HG02938 (cell line): ENCODE data around the gene SEC16A.
A peak's percentile ranks its signal among the peaks of the same experiment; 100 is the strongest.

Experiments
- ATAC-seq: cut with Tn5 transposase; IDR thresholded peaks from one replicate; pipeline ENCODE4 v1.9.1; 2021; ENCODE audit warnings: mild to moderate bottlenecking, moderate library complexity; ENCODE audit not compliant: unreplicated experiment

SEC16A gene

DNA sequence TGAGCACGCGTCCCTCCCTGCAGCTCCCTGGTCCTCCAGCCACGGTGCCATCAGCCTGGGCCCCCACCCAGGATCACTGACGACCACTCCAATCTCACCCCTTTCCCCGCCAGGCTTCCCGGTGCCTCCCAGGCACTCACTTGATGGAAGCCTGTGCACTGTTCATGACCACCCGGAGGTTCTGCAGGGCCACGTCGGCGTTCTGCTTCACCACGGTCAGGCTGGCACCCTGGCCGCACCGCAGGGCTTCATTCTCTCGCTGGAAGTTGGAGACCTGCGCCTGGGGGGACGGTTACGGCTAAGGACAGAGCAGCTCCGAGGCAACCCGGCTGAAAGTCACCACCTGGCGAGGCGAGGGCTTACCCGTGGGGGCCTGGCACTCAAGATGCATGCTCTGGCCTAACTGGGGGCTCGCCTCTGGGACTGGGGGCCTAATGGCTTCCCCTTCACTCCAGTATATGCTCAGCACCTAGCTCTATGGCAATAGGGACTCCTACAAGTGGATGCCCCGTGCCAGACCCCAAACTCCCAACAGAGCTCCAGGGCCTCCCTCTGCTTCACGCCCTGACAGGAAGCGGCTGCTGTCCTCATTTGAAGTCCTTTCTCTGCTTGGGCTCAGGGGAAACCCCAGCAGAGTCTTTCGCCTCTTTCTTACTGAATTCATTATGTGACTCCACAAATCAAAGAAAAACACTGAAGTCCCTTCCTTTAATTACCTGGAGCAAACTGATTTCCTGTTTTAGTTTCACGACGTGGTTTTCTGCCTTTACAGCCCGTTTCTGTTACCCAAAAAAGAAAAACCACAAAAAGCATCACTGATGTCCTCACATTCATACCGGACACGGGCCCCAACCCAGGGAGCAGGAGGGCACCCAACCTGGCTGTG lies 78.7 kb downstream of the SEC16A start:
- no peak for ATAC-seq

DNA sequence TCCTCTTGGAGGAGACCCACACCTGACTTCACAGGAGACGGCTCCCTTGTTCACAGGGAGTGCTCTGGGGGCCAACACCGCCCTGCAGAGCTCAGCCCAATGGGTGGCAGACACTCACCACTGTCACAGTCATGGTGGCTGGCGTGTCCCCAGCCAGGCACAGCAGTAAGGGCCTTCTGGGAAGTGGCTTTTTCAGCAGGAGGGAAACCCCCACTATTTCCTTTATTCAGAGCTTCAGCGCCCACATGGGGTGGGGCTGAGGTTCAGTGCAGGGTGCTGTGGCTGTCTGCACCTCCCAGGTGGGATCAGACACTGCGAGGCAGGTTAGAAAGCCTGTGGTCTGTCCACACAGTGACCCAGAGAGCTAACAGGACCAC lies 79.3 kb downstream of the SEC16A start:
- no peak for ATAC-seq

DNA sequence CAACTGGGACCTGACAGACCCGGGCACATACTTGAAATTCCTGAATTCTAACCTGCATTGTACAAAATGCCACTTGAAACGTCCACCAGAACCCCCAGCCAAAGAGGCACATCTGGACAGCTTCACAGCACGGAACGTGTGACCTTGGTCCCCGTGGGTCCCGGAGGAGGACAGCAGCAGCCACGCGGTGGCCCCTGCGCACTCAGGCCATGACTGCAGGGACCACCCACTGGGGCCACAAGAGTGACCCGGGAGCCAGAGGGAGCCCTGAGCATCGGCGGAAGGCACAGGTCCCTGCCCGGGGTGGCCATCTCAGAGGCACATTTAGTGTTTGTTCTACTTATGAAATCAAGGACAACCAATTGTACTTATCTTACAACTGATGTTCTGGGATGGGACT lies 80.8 kb downstream of the SEC16A start:
- ATAC-seq = no peak

DNA sequence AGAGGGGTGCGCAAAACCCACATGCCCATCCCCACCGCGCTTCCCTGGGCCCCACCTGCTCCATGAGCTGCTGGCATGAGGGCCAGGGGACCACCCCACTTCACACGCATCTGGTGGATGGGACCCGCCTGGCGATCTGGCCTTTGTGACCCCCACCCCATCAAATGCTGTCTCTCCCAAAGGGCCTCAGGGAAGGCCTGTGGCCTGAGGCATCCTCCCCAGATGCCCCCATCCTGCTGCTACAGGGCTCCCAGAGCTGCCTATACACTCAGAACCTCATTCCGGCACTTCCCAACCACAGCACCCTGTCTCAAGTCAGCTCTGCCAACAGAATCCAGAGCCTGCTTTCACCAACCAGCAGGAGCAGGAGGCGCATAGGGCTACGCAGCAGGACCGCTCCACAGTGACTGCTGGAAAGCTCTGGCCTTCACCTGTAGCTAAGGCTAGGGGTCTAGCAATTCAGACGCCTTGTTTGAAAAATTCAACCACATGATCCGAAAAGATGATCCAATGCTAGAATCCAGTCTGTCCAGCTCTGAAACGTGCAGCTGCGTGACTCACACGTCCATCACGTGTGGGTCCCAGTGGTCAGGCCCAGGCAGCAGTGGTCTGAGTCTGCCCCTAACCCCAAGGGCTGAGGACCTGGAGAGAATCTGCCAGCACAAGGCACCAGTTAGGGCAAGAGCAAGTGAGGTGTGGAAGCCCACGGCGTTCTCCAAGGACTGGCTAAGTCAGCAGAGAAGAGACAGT lies 81.5 kb downstream of the SEC16A start:
- no peak for ATAC-seq

DNA sequence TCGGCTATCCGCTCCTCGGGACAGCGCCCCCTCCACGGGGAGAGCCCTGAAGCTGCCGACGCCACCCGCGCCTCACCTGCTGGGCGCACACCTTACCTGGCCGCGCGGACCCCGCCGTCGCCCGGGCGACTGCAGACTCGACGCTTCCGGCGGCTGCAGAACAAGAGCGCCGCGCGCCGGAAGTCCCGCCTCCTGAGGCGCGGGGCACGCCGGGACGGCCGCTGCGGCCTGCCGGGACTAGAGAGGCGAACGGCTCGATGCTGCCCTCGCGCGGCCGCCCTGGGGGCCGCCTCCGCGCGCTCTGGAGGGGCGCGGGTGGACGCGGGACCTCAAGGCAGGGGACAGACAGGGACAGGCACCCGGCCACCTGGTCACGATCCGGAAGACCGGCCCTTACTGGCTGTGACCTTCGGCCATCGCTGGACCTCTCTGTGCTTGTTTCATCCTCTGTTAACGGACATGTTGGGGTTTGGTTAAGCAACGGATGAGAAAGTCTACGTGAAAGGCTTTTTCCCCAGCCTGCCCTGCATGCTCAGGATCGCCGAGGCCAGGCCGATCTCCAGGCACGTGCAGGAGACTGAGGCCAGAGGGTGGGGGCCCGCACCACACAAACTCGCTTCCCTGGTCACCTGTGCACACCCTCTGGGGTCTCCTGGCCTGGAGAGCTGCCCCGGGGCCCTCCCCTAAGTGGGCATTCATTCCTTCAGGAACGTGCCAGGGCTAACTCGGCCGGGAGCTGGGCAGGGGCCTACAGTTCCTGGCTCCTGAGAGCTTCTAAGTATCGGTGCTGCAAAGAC lies 82.6 kb downstream of the SEC16A start, which contains the start of gene SNAPC4:
Gene SNAPC4 (minus strand): TSS at position 133 of the 797 bp plus-strand sequence. CDS start 1,742 bp downstream, outside the sequence.
- ATAC-seq = peak; percentile 58

DNA sequence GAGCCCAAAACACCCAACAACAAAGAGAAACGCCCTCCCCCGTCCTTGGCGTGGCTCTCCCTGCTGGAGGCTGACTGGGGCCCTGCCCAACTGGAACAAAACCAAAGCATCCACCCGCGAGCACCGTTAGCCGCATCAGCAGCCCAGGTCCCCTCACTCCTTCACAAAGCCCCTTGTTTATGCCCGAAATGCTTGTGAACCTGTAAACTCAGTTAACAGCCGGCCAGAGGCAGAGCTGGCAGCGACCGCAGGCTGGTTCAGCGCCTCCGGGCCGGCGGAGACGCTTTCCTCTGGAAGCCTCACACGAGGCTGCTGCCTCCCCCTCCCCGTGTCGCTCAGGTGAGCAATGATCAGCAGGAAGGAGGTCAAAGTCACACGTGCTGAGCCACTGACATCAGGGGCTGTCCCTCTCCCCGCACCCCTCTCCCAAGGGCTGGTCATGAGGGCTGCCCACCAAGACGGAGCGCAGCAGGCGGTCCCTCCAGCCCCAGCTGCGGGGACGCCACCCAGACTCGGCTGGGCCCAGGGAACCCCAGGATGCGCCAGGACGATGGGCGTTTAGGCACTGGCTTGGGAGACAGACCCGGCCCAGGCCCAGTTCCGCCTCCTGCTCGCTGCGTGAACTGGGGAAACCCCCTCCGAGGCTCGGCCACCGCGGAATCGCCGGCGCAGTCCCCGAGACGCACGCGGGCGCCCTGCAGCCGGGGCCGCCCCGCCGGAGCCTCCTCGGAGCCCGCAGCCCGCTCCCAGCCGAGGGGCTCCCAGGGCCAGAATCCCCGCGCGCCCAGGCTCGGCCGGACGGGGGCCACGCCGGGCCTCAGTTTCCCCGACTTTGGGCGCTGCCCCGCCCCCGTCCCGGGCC lies 83.4 kb downstream of the SEC16A start:
- no peak for ATAC-seq

DNA sequence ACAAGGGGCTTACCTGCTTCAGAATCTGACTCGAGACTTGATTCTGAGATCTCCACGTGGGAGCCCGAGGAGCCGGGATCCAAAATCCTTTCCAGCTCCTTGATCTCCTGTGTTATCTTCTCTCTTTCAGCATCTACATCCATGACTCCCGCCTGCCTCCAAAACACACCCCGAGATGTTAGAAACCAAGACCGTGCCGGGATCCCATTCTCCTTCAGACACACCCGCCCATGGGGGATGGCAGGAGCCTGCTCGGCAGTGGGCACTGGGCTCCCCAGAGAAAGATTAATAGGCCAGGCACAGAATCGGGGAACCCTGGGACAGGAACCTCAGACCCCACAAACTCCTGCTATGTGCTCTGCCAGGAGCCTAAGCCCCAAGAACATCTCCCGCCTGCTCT lies 84.6 kb downstream of the SEC16A start:
- no peak for ATAC-seq

DNA sequence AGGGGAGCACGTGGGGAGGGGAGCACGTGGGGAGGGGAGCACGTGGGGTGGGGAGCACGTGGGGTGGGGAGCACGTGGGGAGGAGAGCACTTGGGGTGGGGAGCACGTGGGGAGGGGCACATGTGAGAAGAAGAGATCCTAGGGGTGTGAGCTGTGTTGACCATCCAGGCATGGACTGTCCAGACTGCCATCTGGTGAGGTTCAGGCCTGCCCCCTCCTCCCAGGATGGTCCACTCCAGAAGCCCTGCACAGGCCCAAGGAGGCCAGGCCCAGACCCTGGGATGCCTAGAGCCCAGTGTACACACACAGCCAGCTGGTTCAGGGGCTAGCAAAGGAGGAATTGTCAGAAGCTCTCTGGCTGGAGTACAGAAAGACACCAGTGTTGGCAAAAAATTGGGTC lies 85.2 kb downstream of the SEC16A start:
- ATAC-seq = no peak

DNA sequence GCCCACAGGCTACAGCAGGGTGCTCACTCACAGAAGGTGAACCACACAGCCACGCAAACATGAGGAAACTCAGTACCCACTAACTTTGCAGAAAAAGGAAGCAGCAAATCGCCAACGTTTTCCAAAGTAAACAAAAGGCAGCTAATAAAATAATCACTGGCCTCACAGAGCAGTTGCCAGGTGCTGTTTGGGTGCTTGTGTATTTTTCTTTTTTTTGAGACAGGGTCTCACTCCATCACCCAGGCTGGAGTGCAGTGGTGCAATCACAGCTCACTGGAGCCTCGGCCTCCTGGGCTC lies 86.7 kb downstream of the SEC16A start:
- no peak for ATAC-seq

DNA sequence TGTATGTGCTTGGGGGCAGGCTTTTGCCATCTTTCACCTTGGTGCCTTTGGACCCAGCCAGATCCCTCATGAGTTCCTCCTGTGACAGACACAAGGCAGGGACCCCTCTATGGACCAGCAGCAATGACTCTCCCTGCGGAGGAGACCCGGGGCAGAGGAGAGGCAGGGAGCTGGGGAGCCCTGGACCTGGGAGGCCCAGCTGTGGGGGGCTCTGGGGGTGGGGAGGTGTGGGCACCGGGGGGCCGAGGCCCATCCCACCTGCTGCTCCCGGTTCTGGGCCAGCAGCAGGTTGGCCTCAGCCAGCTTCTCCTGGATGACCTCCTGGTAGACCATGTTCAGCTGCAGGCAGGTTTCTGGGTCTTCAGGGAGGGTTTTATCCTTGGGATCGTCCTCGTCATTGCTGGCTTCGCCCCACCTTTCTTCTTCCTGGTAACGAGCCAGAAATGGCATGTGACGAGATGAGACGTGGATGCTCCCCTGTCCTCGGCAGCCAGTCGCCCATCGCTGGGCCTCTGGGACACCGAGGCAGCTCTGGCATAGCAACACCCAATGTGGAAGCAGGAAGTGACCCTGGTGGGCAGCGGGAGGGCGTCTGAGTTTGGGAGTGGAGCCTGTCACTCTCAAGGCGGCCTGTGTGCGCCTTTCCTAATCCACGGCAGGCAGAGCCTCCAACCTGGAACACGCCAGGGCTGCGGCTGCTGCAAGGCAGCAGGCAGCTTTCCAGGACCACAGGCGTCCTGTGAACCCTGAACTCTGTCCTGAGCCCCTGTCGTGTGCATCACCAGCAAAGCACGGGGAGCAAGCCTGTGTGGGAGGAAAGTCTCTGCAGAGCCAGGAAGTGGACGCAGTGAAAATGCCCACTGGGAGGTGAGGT lies 87.3 kb downstream of the SEC16A start:
- no peak for ATAC-seq

DNA sequence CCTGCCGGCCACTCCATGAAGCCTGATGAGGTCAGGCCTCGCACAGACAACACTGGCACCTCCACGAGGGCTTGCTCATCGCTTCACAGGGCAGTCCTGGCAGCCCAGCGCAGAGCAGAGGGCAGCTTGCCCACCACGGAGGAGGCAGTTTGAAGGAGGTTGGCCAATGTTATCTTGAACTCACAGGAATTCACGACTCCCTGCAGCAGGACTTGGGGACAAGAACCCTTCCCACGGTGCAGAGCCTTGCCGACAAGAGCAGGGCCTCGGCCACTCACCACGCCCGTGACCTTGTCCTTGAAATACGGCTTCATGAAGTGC lies 87.9 kb downstream of the SEC16A start:
- ATAC-seq = no peak

DNA sequence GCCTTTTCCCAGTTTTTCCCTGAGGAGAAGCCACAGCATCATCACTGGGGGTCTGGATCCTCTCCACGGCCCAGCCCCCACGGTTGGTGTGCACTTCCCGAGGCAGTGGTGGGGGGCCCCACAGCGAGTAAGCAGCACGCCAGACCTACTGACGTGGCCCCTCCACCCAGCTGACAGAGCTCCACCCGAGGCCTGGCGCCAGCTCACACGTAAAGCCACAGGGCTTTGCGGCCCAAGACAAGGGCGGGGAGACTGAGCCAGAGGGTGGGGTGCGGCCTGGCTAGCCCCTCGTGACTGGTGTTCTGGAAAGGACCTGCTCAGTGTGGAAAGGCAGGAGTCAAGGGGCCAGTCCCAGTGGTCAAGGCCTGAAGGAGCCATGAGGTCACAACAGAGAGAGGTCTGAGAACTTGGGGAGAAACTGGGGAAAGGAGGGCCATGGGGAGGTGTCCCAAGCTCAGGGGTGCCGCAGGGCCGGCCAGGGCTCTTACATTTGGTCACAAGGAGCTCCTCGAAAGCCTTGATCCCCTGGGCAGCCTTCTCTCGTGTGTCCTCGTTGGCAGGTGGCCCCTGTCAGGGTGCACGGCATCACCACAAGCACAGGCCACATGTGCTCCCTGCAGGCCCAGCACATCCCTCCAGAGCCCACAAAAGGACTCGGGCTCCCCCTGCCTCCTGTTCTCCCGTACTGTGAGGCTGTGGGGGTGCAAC lies 88.4 kb downstream of the SEC16A start:
- ATAC-seq = no peak

DNA sequence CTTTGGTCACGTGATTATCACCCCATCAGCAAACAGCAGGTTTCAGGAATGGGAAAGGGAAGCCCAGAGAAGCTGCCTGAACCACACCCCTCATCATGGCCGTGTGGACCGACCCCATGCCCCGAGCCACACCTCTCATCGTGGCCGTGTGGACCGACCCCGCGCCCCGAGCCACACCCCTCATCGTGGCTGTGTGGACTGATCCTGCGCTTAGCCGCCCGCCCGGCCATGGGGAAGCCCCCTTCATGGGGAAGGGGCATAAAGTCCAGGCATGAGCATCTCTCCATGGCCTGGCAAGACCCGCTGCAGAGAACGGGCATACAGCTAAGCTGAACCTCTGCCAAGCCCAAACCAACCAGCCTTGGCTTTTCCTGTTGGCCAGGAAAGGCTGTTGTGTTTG lies 89.3 kb downstream of the SEC16A start:
- ATAC-seq = no peak

DNA sequence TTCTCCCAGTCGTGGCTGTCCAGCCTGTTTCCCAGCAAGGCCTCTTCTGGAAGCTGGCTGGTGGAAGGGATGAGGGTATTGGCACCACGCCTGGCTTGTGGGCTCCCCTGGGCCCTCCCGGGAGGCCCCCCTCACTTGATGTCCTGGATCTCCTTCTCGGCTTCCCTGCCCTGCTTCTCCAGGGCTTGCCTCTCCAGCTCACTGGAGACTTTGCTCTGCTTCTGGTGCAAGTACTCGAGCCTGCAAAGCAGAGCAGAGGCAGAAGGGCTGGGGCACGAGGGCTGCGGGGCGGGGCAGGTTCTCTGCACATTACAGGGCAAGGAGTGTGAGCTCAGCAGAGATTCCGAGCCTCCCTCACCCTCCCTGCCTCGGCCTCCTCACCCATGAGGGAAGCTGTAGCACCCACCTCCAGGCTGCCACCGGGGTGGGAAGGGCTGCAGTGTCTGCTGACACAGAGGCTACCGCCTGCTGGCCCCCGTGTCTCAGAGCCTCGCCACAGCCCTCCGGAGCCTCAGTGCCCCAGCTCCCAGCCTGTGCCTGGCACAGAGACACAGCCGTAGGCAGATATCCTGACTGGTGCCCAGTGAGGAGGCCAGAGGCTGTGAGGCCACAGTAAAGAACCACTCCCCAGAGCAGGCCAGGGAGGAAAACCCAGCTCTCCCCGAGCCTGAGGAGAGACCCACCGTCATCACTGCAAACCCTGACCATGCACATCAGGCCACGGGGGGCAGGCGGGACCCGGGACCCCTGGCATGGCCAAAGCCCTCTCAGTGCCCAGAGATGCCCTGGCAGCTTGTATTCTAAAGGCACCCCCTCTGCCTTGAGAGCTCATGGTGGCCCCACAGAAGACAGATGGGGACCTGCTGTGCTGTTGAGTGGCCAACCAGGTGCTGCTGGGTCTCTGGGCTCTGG lies 90.0 kb downstream of the SEC16A start:
- ATAC-seq = no peak

DNA sequence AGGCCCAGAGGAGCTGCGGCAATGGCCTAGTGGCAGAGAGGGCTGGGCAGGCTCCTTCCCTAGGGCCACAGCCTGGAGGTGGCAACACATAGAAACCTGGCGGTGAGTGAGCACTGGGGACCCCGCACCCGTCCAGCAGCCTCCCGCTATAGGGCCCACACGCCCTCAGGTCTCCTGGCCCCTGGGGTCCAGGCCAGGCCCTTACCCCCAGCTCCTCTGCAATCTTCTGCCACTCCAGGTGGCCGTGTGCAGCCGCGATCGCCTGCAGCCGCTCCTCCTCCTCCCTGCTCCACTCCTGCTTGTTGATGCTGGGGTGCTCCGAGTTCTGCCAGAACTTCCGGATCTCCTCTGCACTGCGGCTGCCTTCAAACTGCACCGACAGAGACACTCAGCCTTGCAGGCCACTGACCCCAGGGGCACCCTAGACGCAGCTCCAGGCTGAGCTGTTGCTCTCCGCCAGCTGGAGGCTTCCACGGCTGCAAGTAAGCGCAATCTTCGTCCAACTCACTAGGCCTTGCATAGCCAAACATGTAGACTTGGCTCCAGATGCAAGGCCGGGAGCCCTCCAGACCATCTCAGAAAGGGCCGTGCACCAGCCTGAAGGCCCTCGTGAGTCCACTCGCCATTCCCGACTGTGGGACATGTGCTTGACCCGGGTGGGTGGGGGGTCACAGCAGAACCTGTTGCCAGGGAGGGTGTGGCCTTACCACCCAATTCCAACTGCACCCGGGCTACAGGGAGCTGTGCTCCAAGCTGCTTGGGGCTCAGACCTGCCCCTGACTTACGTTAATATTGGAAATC lies 90.9 kb downstream of the SEC16A start:
- no peak for ATAC-seq
